Measurements from ENCODE around the gene PCED1B.

Gene PCED1B

DNA sequence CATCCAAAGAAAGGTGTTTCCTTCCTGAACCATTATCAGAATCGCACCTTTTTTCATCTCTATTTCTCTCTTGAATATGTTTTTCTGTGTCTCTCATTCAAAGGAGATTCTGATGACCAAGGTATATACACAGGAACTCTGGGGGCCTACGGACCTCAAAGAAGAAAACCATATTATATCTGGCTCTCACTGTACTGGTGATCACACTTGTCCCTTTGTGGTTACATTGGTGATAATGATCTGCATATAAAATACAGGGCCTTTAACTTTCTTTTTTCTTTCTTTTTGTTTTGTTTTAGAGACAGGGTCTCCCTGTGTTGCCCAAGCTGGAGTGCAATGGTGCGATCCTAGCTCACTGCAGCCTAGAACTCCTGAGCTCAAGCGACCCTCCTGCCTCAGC, 185.5 kb downstream of the PCED1B start:
- DNase-seq (ENCODE audit: low spot score): no peak
- H3K4me3 ChIP-seq: no peak overlapping the region
- H3K27ac ChIP-seq: no peak overlapping the region
- TF ChIP-seq, protein P1, sequence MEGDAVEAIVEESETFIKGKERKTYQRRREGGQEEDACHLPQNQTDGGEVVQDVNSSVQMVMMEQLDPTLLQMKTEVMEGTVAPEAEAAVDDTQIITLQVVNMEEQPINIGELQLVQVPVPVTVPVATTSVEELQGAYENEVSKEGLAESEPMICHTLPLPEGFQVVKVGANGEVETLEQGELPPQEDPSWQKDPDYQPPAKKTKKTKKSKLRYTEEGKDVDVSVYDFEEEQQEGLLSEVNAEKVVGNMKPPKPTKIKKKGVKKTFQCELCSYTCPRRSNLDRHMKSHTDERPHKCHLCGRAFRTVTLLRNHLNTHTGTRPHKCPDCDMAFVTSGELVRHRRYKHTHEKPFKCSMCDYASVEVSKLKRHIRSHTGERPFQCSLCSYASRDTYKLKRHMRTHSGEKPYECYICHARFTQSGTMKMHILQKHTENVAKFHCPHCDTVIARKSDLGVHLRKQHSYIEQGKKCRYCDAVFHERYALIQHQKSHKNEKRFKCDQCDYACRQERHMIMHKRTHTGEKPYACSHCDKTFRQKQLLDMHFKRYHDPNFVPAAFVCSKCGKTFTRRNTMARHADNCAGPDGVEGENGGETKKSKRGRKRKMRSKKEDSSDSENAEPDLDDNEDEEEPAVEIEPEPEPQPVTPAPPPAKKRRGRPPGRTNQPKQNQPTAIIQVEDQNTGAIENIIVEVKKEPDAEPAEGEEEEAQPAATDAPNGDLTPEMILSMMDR (IDR thresholded peaks at IDR 0.05): no peak

DNA sequence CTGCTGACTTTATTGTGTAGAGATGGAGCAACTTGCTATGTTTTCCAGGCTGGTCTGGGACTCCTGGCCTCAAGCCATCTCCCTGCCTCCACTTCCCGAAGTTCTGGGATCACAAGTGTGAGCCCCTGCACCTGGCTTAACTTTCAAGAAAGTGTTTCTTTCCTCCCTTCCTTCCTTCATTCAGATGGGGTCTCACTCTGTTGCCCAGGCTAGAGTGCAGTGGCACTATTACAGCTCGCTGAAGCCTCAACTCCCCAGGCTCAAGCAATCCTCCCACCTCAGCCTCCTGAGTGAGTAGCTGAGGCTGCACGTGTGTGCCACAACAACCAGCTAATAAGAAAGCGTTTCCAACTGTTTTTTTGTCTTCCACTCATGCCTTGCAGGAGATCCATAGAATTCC, 186.0 kb downstream of the PCED1B start:
- H3K27ac ChIP-seq: no peak overlapping the region
- no peak overlapping the region for H3K4me3 ChIP-seq
- DNase-seq (ENCODE audit: low spot score): no peak
- TF ChIP-seq, protein P1 (IDR thresholded peaks at IDR 0.05): no peak

DNA sequence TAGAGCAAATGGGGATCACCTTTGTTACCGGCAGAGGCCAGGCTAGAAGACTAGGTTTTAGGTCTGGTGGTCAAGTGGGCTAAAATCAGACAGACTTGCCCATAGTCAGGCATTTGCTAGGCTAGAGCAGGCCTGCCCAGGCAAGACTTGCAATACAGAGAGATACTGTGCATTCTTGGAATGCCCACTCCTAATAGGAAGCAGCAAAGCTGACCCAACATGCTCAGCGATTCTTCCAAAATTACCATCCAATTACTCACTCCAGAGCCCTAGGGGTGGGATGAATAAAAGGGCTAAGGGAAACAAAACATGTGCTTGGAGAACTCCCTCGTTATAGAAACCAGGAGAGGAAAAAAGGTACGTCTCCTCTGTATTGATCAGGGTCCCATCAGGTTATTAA, 188.2 kb downstream of the PCED1B start:
- H3K27ac ChIP-seq: no peak overlapping the region
- no peak for DNase-seq (ENCODE audit: low spot score)
- H3K4me3 ChIP-seq: no peak overlapping the region
- TF ChIP-seq, protein P1 (IDR thresholded peaks at IDR 0.05): no peak

DNA sequence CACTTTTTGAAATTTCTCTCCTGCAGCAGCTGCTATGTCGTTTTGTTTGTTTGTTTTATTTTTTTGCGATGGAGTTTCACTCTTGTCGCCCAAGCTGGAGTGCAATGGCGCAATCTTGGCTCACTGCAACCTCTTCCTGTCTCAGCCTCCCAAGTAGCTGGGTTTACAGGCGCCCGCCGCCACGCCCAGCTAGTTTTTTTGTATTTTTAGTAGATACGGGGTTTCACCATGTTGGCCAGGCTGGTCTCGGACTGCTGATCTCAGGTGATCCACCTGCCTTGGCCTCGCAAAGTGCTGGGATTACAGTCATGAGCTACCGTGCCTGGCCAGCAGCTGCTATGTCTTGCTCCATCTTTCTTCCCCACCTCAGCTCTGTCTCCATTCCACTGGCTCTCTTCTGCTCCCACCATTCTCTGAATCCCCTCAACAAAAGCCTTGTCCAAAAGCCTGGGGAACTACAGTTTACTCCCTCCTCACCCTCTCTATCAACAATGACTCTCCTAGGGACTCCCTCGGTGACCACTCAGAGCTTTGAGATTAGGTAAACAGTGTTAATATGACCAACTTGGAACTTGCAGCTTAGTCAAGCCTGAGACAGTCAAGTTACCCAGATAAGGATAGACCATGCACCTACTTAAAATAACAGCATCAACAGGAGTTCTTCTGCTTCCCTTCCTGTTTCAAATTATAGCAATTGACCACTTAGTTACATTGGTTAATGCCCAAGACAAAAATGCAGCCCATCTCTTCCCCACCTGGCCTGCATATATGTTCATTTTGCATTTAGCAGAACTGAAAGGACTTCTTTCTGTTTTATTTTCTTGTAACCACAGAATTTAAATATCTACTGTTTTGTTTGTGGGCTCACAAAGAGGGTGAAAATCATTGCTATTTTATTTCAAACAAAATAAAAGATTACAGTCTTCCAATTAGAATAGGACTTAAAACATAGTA, 189.4 kb downstream of the PCED1B start:
- TF ChIP-seq, protein P1 (IDR thresholded peaks at IDR 0.05): no peak
- H3K4me3 ChIP-seq: no peak overlapping the region
- DNase-seq (ENCODE audit: low spot score): no peak
- no peak overlapping the region for H3K27ac ChIP-seq

DNA sequence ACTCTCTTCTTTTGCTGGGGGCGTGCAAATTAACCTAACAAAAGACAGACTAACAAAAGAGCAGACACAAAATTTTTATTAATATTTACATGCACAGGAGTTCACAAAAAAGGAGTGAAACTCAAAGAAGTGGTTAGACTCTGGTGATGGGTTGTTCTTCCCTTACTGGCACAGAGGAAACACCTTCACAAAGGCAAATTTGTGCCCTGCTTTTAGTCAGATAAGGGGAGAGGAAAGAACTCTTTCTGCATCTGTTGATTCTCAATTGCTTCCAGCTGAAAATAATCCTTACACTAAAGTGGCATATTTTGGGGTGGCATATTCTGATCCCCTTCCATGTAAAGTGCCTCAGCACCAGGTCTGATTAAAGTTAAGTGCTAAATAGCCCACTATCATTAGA, 190.5 kb downstream of the PCED1B start:
- TF ChIP-seq, protein P1 (IDR thresholded peaks at IDR 0.05): no peak
- H3K4me3 ChIP-seq: no peak overlapping the region
- no peak for DNase-seq (ENCODE audit: low spot score)
- H3K27ac ChIP-seq: no peak overlapping the region

DNA sequence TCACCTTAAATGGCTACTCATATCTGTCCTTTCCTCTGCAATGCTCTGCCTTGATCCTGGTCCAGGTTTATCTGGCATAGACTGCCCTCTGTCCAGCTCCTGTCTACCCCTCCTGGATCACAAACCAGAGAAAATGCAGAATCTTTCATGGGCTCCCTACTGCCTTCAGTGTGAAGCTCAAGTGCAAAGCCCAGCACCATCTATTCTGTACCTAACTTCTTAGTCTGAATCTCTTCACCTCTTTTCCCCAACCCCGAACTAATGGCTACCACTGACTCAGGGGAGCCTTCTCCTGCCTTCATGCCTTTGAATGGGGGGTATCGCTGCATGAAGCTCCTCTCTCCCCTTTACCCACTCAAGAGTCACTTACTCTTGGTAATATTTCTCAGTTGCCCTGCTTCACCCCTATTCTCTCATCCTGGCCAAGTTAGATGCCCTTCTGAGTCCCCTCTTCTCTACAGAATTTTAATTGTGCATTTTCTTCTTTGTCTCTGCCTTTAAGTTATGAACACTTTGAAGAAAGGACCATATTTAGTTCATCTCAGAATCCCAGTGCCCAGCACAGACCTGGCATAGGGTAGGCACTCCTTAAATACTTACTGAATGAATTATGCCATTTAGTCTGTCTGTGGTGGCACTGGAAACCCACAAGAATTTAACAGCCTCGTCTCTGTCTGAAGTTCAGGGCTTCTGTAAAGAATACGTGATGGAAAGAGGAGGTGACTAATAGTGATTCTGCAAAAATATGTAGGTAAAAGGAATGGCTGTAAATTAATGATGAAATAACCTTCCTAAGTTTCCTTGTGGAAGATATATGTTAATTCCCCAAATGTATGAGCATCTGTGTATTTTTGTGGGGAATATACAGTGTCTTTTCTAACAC, 191.6 kb downstream of the PCED1B start:
- TF ChIP-seq, protein P1 (IDR thresholded peaks at IDR 0.05): no peak
- no peak overlapping the region for H3K27ac ChIP-seq
- no peak overlapping the region for H3K4me3 ChIP-seq
- no peak for DNase-seq (ENCODE audit: low spot score)

All from coronary artery (tissue), 2 donors.